Testis (tissue), 2 donors: ENCODE data around the gene RPS15A.

Experiments used
- CTCF ChIP-seq, 3 experiments: fragments of 450-650 bp in 2 of 3; fragments of 200-600 bp in 1 of 3; sonication (generic) in 1 of 3; IDR thresholded peaks; one replicate each; pipeline ENCODE4 v1.5.1; 2016 to 2019; ENCODE audit warnings: antibody characterized with exemption in 3 of 3, mild to moderate bottlenecking in 2 of 3, moderate library complexity in 1 of 3
- POLR2A ChIP-seq: fragments of 450-650 bp; IDR thresholded peaks from one replicate; pipeline ENCODE4 v1.6.1; 2017; ENCODE audit warnings: antibody characterized with exemption, mild to moderate bottlenecking, moderate library complexity

- TF ChIP-seq POLR2A (no peak), CTCF (IDR thresholded peaks at IDR 0.05) (no peak)
Measured at GRCh38 chr16:18803569-18804462, 13.7 kb upstream of the RPS15A start.
